SK-N-SH (cell line): ENCODE measurements around the gene ST6GALNAC3. TPM values are rescaled to one million over a fixed set of nuclear protein-coding genes. Genes with fewer than 3 reads are reported as not detected.

Experiments used
- CTCF ChIA-PET: fragments of 300-600, 350-600 bp; formaldehyde crosslinking; extraction: SDS; loops from one replicate; lab custom pipeline; 2021; lab: Yijun Ruan, JAX
- POLR2A ChIA-PET: fragments of 350-600 bp; sonication (Branson Sonifier 250); formaldehyde crosslinking; extraction: SDS; loops from one replicate; lab custom pipeline; 2020; ENCODE audit warnings: antibody characterized with exemption, inconsistent platforms; lab: Yijun Ruan, JAX
- DNase-seq: peaks from one replicate; pipeline ENCODE4 v3.0.0; 2012
- H2AFZ ChIP-seq: fragments of 200-600 bp; sonication (generic); 2 replicates; pipeline ENCODE4 v1.8.1; 2016; ENCODE audit warnings: antibody characterized with exemption, mild to moderate bottlenecking, low read depth
- H3F3A ChIP-seq: fragments of 200-600 bp; sonication (generic); replicated peaks from 2 replicates; pipeline ENCODE3; 2016; ENCODE audit warnings: antibody characterized with exemption, mild to moderate bottlenecking; ENCODE audit not compliant: insufficient read depth
- H3K27ac ChIP-seq, 2 experiments: fragments of 200-500 bp in 1 of 2; fragments of 200-600 bp in 1 of 2; sonication (Bioruptor generic) in 1 of 2; sonication (generic), shearing (Covaris generic) in 1 of 2; 2 replicates each; pipeline versions ENCODE4 v1.5.1 to v1.6.1; 2014 to 2016; ENCODE audit warnings: low read depth in 2 of 2, inconsistent platforms in 1 of 2, low read length in 1 of 2, mild to moderate bottlenecking in 1 of 2, mixed read lengths in 1 of 2
- H3K27me3 ChIP-seq: fragments of 200-600 bp; sonication (generic), shearing (Covaris generic); 2 replicates; pipeline ENCODE4 v1.6.1; 2016; ENCODE audit warnings: mixed run types; ENCODE audit not compliant: insufficient read depth
- H3K36me3 ChIP-seq, 2 experiments: fragments of 200-500 bp in 1 of 2; fragments of 200-600 bp in 1 of 2; sonication (Bioruptor generic) in 1 of 2; sonication (generic) in 1 of 2; replicated peaks in 1 of 2; 2 replicates each; pipeline versions ENCODE3 to v1.5.1; 2014 to 2016; ENCODE audit warnings: low read length in 1 of 2, mild to moderate bottlenecking in 1 of 2; ENCODE audit not compliant: insufficient read depth in 2 of 2, control insufficient read depth in 1 of 2
- H3K4me1 ChIP-seq, 2 experiments: fragments of 200-500 bp in 1 of 2; fragments of 200-600 bp in 1 of 2; sonication (Bioruptor generic) in 1 of 2; sonication (generic), shearing (Covaris generic) in 1 of 2; 2 replicates each; pipeline versions ENCODE4 v1.5.1 to v1.6.1; 2014 to 2016; ENCODE audit warnings: low read depth in 1 of 2, low read length in 1 of 2, mixed run types in 1 of 2; ENCODE audit not compliant: insufficient read depth in 2 of 2, control insufficient read depth in 1 of 2
- H3K4me2 ChIP-seq: fragments of 200-600 bp; sonication (generic), shearing (Covaris generic); 2 replicates; pipeline ENCODE4 v1.6.1; 2017; ENCODE audit warnings: mixed run types
- H3K4me3 ChIP-seq, 2 experiments: fragments of 200-500 bp in 1 of 2; fragments of 200-600 bp in 1 of 2; sonication (Bioruptor generic) in 1 of 2; sonication (generic), shearing (Covaris generic) in 1 of 2; 2 replicates each; pipeline versions ENCODE4 v1.5.1 to v1.8.1; 2014 to 2016; ENCODE audit warnings: low read depth in 2 of 2, inconsistent platforms in 1 of 2, low read length in 1 of 2, mild to moderate bottlenecking in 1 of 2, mixed read lengths in 1 of 2, moderate library complexity in 1 of 2
- H3K79me2 ChIP-seq: fragments of 200-600 bp; sonication (generic); 2 replicates; pipeline ENCODE4 v1.8.1; 2017; ENCODE audit warnings: mild to moderate bottlenecking; ENCODE audit not compliant: insufficient read depth
- H3K9ac ChIP-seq: fragments of 200-600 bp; sonication (generic); 2 replicates; pipeline ENCODE4 v1.6.1; 2017; ENCODE audit warnings: mixed run types
- H3K9me2 ChIP-seq: fragments of 200-600 bp; sonication (generic); 2 replicates; pipeline ENCODE4 v1.6.1; 2017; ENCODE audit warnings: mixed run types
- H3K9me3 ChIP-seq: fragments of 200-600 bp; sonication (generic); 2 replicates; pipeline ENCODE4 v1.6.1; 2017; ENCODE audit warnings: mixed run types, mild to moderate bottlenecking, moderate library complexity
- H4K20me1 ChIP-seq: fragments of 200-600 bp; sonication (generic); 2 replicates; pipeline ENCODE4 v1.6.1; 2017; ENCODE audit warnings: mild to moderate bottlenecking, mixed run types; ENCODE audit not compliant: insufficient read depth
- CHD2 ChIP-seq: fragments of 150-350 bp; IDR thresholded peaks from 2 replicates; pipeline ENCODE4 v1.6.1; 2018; ENCODE audit warnings: low read length; ENCODE audit not compliant: partially characterized antibody
- EP300 ChIP-seq, 2 experiments: IDR thresholded peaks; 2 replicates each; pipeline versions ENCODE4 v1.4.0 to v1.6.1; 2012; ENCODE audit warnings: borderline replicate concordance in 1 of 2, low read depth in 1 of 2, low read length in 1 of 2
- FOXJ3 ChIP-seq: sonication (generic); formaldehyde crosslinking; IDR thresholded peaks from 2 replicates; pipeline ENCODE4 v1.5.1; 2020; ENCODE audit warnings: mild to moderate bottlenecking, missing genetic modification reagents
- GATA2 ChIP-seq: sonication (generic); formaldehyde crosslinking; IDR thresholded peaks from 2 replicates; pipeline ENCODE4 v1.5.0; 2020; ENCODE audit warnings: mild to moderate bottlenecking, missing genetic modification reagents
- MAX ChIP-seq: IDR thresholded peaks from 2 replicates; pipeline ENCODE4 v1.4.0; 2012; ENCODE audit warnings: low read depth
- MEF2A ChIP-seq: IDR thresholded peaks from 2 replicates; pipeline ENCODE4 v1.4.0; 2012; ENCODE audit warnings: low read depth, borderline replicate concordance
- MXI1 ChIP-seq: IDR thresholded peaks from 2 replicates; pipeline ENCODE4 v1.6.1; 2012; ENCODE audit warnings: mild to moderate bottlenecking, low read depth, low read length, improper control_type of control experiment
- PBX3 ChIP-seq: IDR thresholded peaks from 2 replicates; pipeline ENCODE4; 2012
- POLR2AphosphoS5 ChIP-seq: IDR thresholded peaks from 2 replicates; pipeline ENCODE4 v1.6.1; 2012; ENCODE audit warnings: low read depth, low read length
- RCOR1 ChIP-seq: fragments of 150-350 bp; IDR thresholded peaks from 2 replicates; pipeline ENCODE4 v1.6.1; 2017; ENCODE audit warnings: antibody characterized with exemption, low read length
- RXRA ChIP-seq: IDR thresholded peaks from 2 replicates; pipeline ENCODE4 v1.4.0; 2012; ENCODE audit warnings: low read depth, mild to moderate bottlenecking, borderline replicate concordance
- TEAD4 ChIP-seq: IDR thresholded peaks from 2 replicates; pipeline ENCODE4 v1.4.0; 2012; ENCODE audit warnings: mild to moderate bottlenecking, borderline replicate concordance; ENCODE audit not compliant: insufficient read depth
- USF2 ChIP-seq: fragments of 150-350 bp; IDR thresholded peaks from 2 replicates; pipeline ENCODE4 v1.6.1; 2017; ENCODE audit warnings: antibody characterized with exemption, low read length, low read depth, borderline replicate concordance
- ZBTB33 ChIP-seq: IDR thresholded peaks from 2 replicates; pipeline ENCODE4 v1.4.0; 2012; ENCODE audit warnings: low read depth, borderline replicate concordance
- WGBS: methylation state at CpG from one replicate; pipeline ENCODE4 v1.1.6; 2017; ENCODE audit warnings: low lambda C conversion rate; 5-methylcytosine and 5-hydroxymethylcytosine counted together
- polyA plus RNA-seq, 3 experiments: library from polyadenylated mRNA; depleted of rRNA; stranded (reverse); fragments of >200 nt; gene quantifications; 2 replicates each; pipeline ENCODE4 v1.2.3, GENCODE V29; 2012

ST6GALNAC3 gene
- polyA plus RNA-seq, 1 of the 3 experiments (the other 2 are of a cell fraction), result 8.1 TPM

- Histone ChIP-seq H3K79me2 (peaks cover 4% of the 10 kb centered on the region; the same call in 1 of the 2 replicates), H4K20me1 (no peaks in the 10 kb centered on the region), H3K27me3 (no peaks in the 10 kb centered on the region), H3F3A (no peaks in the 10 kb centered on the region), H3K4me2 (no peak overlapping the region), H3K4me3 (no peak overlapping the region), H3K9ac (no peak overlapping the region), H3K36me3 (no peaks in the 10 kb centered on the region), H3K9me3 (no peaks in the 10 kb centered on the region), H3K9me2 (no peaks in the 10 kb centered on the region), H3K4me1 (peaks cover 6 to 16% of the 10 kb centered on the region in 2 experiments; a peak in 2 of 4 replicates), H2AFZ (no peak overlapping the region), H3K27ac (peak overlapping the region in 1 of 2 experiments; percentile 67; a peak in 1 of 4 replicates)
- ChIA-PET POLR2A (no interaction called here), CTCF (interaction anchor here (0.6 to 0.8 kb wide), 2 partner anchors 9 to 45 kb away, joined by 4 read pairs; no protein-coding TSS in a partner anchor)
- TF ChIP-seq TEAD4 (no peak), FOXJ3 (CRISPR knock-in tag) (0 out of 2 replicates have a peak, but pooled peaks have one; percentile 49), RXRA (no peak), MXI1 (no peak), PBX3 (no peak), CHD2 (peak; percentile 15), EP300 (IDR thresholded peaks at IDR 0.05; ENCODE audit: borderline replicate concordance in 1 of 2, low read depth in 1 of 2, low read length in 1 of 2) (peak in 1 of 2 experiments; percentile 68; a peak in 1 of 4 replicates), USF2 (no peak), GATA2 (CRISPR knock-in tag) (peak; percentile 77), MEF2A (no peak), ZBTB33 (no peak), RCOR1 (peak; percentile 55; the same call in 1 of the 2 replicates), POLR2AphosphoS5 (no peak), MAX (no peak)
- peak; percentile 14 for DNase-seq
- 66% methylated on average over 2 of the region's 2 CpGs for WGBS
Observed at GRCh38 chr1:76491737-76492136, 417.2 kb downstream of the ST6GALNAC3 start.
